WTC11 (cell line): ENCODE results near the gene SLC13A3.

ENCODE experiments used
- ATF1 ChIP-seq: sonication (generic); formaldehyde crosslinking; IDR thresholded peaks from 2 replicates; pipeline ENCODE4 v1.8.1; 2023; ENCODE audit warnings: mild to moderate bottlenecking, moderate library complexity, missing genetic modification reagents
- CDX4 ChIP-seq: fragments of 250-450 bp; sonication (Bioruptor Pico); IDR thresholded peaks from 2 replicates; pipeline ENCODE4 v1.9.0; 2021; ENCODE audit warnings: moderate library complexity, mild to moderate bottlenecking, inconsistent platforms, borderline replicate concordance
- CTCF ChIP-seq: fragments of 200-600 bp; IDR thresholded peaks from 2 replicates; pipeline ENCODE4 v1.8.0; 2022; ENCODE audit warnings: antibody characterized with exemption
- E2F5 ChIP-seq: sonication (generic); formaldehyde crosslinking; IDR thresholded peaks from 2 replicates; pipeline ENCODE4 v1.8.1; 2022; ENCODE audit warnings: mild to moderate bottlenecking, moderate library complexity, missing genetic modification reagents
- SP1 ChIP-seq: sonication (generic); formaldehyde crosslinking; conservative IDR thresholded peaks from 2 replicates; pipeline ENCODE4 v1.8.1; 2022; ENCODE audit warnings: missing genetic modification reagents
- USF2 ChIP-seq: sonication (generic); formaldehyde crosslinking; IDR thresholded peaks from 2 replicates; pipeline ENCODE4 v1.8.1; 2023; ENCODE audit warnings: mild to moderate bottlenecking, missing genetic modification reagents, moderate library complexity
- ZBTB21 ChIP-seq: sonication (generic); formaldehyde crosslinking; IDR thresholded peaks from 2 replicates; pipeline ENCODE4 v1.8.1; 2023; ENCODE audit warnings: mild to moderate bottlenecking, missing genetic modification reagents, borderline replicate concordance
- ZNF317 ChIP-seq: sonication (generic); formaldehyde crosslinking; IDR thresholded peaks from 2 replicates; pipeline ENCODE4 v1.8.1; 2023; ENCODE audit warnings: low read depth, mild to moderate bottlenecking, moderate library complexity, missing genetic modification reagents, borderline replicate concordance
- TF ChIP-seq, protein P1 (sequence below): sonication (generic); formaldehyde crosslinking; conservative IDR thresholded peaks from 2 replicates; pipeline ENCODE4 v1.8.1; 2022; ENCODE audit warnings: mild to moderate bottlenecking, missing genetic modification reagents
- TF ChIP-seq, protein P2 (sequence below): sonication (generic); formaldehyde crosslinking; IDR thresholded peaks from 2 replicates; pipeline ENCODE4 v1.8.1; 2022; ENCODE audit warnings: low read depth, mild to moderate bottlenecking, moderate library complexity, missing genetic modification reagents, borderline replicate concordance
- TF ChIP-seq, protein P3 (sequence below): sonication (generic); formaldehyde crosslinking; IDR thresholded peaks from 2 replicates; pipeline ENCODE4 v1.8.0; 2022; ENCODE audit warnings: mild to moderate bottlenecking, missing genetic modification reagents

- TF ChIP-seq CTCF (no peak), ZBTB21 (CRISPR knock-in tag) (no peak), ZNF317 (no peak), E2F5 (CRISPR knock-in tag) (no peak), ATF1 (CRISPR knock-in tag) (no peak), CDX4 (CRISPR knock-in tag) (no peak), SP1 (CRISPR knock-in tag) (no peak), USF2 (CRISPR knock-in tag) (no peak)
- TF ChIP-seq, protein P1, sequence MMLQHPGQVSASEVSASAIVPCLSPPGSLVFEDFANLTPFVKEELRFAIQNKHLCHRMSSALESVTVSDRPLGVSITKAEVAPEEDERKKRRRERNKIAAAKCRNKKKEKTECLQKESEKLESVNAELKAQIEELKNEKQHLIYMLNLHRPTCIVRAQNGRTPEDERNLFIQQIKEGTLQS (CRISPR knock-in tag), result no peak
- TF ChIP-seq, protein P2, sequence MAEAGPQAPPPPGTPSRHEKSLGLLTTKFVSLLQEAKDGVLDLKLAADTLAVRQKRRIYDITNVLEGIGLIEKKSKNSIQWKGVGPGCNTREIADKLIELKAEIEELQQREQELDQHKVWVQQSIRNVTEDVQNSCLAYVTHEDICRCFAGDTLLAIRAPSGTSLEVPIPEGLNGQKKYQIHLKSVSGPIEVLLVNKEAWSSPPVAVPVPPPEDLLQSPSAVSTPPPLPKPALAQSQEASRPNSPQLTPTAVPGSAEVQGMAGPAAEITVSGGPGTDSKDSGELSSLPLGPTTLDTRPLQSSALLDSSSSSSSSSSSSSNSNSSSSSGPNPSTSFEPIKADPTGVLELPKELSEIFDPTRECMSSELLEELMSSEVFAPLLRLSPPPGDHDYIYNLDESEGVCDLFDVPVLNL (CRISPR knock-in tag), result no peak
- TF ChIP-seq, protein P3, sequence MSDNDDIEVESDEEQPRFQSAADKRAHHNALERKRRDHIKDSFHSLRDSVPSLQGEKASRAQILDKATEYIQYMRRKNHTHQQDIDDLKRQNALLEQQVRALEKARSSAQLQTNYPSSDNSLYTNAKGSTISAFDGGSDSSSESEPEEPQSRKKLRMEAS, result no peak
Measured at GRCh38 chr20:46661659-46662058, 10.4 kb upstream of the SLC13A3 start.
